ENCODE results near the gene WDPCP.

DNA sequence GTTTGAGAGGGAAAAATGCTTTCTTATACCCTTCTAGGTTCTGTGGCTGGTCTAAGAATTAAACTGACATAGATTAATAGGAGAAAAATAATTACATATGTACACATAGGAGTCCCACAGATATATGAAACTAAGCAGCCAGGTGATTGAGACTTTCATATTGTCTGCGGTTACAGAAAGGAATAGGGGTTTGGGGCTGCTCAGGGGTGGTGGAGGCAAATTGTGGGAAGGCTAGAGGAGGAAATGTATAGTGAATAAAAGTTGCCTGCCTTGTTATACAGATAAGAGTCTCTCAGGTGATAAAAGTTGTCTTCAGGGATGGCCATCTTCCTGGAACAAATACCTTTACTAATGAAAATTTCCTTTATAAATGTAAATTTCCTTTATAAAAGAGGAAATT lies 29.1 kb upstream of the WDPCP start:
- TF ChIP-seq, protein P1, sequence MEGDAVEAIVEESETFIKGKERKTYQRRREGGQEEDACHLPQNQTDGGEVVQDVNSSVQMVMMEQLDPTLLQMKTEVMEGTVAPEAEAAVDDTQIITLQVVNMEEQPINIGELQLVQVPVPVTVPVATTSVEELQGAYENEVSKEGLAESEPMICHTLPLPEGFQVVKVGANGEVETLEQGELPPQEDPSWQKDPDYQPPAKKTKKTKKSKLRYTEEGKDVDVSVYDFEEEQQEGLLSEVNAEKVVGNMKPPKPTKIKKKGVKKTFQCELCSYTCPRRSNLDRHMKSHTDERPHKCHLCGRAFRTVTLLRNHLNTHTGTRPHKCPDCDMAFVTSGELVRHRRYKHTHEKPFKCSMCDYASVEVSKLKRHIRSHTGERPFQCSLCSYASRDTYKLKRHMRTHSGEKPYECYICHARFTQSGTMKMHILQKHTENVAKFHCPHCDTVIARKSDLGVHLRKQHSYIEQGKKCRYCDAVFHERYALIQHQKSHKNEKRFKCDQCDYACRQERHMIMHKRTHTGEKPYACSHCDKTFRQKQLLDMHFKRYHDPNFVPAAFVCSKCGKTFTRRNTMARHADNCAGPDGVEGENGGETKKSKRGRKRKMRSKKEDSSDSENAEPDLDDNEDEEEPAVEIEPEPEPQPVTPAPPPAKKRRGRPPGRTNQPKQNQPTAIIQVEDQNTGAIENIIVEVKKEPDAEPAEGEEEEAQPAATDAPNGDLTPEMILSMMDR (IDR thresholded peaks at IDR 0.05) = no peak
- no peak for TF ChIP-seq POLR2A (IDR thresholded peaks at IDR 0.05)
